ENCODE data around the gene RASSF8.
A peak's percentile ranks its signal among the peaks of the same experiment; 100 is the strongest.

Gene RASSF8

GRCh38 chr12:25925064-25925463, 33.4 kb upstream of the RASSF8 start:
- Histone ChIP-seq H3K36me3 (ENCODE audit: insufficient read depth, low read length) (no peaks in the 10 kb centered on the region), H2AFZ (ENCODE audit: low read length) (no peak overlapping the region), H3F3A (ENCODE audit: low read depth) (no peaks in the 10 kb centered on the region), H3K79me2 (ENCODE audit: insufficient read depth, low read length) (no peaks in the 10 kb centered on the region), H3K4me1 (ENCODE audit: insufficient read depth, low read length, poor library complexity, severe bottlenecking) (no peaks in the 10 kb centered on the region), H4K20me1 (ENCODE audit: insufficient read depth, low read length, poor library complexity, severe bottlenecking) (no peaks in the 10 kb centered on the region), H3K4me3 (ENCODE audit: low read length, poor library complexity, severe bottlenecking) (no peak overlapping the region), H3K4me2 (ENCODE audit: low read depth, low read length, poor library complexity, severe bottlenecking) (peak overlapping the region; percentile 0), H3K9ac (ENCODE audit: low read depth, low read length, poor library complexity, severe bottlenecking) (no peak overlapping the region), H3K9me2 (replicated peaks; ENCODE audit: low read depth, low read length) (no peaks in the 10 kb centered on the region), H3K9me3 (ENCODE audit: insufficient read depth, low read depth, low read length) (no peaks in the 10 kb centered on the region), H3K27me3 (ENCODE audit: insufficient read depth, low read length, poor library complexity, severe bottlenecking) (no peaks in the 10 kb centered on the region)
- TF ChIP-seq EZH2phosphoT487 (IDR thresholded peaks at IDR 0.05; ENCODE audit: borderline replicate concordance) (no peak), CTCF (conservative IDR thresholded peaks at IDR 0.05; ENCODE audit: low read length) (no peak)

- H3K4me1 ChIP-seq (ENCODE audit: insufficient read depth, low read length, poor library complexity, severe bottlenecking), result no peaks in the 10 kb centered on the region
- H3K4me3 ChIP-seq (ENCODE audit: low read length, poor library complexity, severe bottlenecking), result no peak overlapping the region
- no peaks in the 10 kb centered on the region for H3K79me2 ChIP-seq (ENCODE audit: insufficient read depth, low read length)
- no peak overlapping the region for H2AFZ ChIP-seq (ENCODE audit: low read length)
- TF ChIP-seq EZH2phosphoT487 (IDR thresholded peaks at IDR 0.05; ENCODE audit: borderline replicate concordance) (no peak), CTCF (conservative IDR thresholded peaks at IDR 0.05; ENCODE audit: low read length) (no peak)
- no peaks in the 10 kb centered on the region for H3K27me3 ChIP-seq (ENCODE audit: insufficient read depth, low read length, poor library complexity, severe bottlenecking)
- H3K9me2 ChIP-seq (replicated peaks; ENCODE audit: low read depth, low read length), result no peaks in the 10 kb centered on the region
- H3K9me3 ChIP-seq (ENCODE audit: insufficient read depth, low read depth, low read length), result no peaks in the 10 kb centered on the region
- no peak overlapping the region for H3K9ac ChIP-seq (ENCODE audit: low read depth, low read length, poor library complexity, severe bottlenecking)
- H4K20me1 ChIP-seq (ENCODE audit: insufficient read depth, low read length, poor library complexity, severe bottlenecking), result no peaks in the 10 kb centered on the region
- H3K36me3 ChIP-seq (ENCODE audit: insufficient read depth, low read length), result no peaks in the 10 kb centered on the region
- H3K4me2 ChIP-seq (ENCODE audit: low read depth, low read length, poor library complexity, severe bottlenecking), result no peak overlapping the region
- no peaks in the 10 kb centered on the region for H3F3A ChIP-seq (ENCODE audit: low read depth)
Observed at GRCh38 chr12:25926536-25926935, 31.9 kb upstream of the RASSF8 start.

DNA sequence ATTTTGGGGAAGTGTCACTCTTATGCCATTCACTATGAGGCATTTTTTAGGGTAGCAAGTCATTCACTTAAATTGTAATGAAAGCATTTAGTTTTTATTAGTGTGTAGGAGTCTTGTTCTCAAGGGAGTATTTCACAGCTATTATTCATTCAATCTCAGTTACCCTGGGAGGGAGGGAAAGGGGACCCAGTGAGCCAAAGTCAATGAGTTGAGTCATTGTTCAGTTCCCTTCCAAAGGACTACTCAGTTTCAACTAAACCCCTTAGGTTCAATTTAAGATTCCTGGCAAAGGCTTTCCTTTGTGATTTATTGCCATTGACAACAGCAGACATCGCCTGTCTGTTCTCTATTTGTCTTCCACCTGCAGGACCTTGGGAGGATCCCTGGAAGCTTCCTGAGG, 29.3 kb upstream of the RASSF8 start:
- Histone ChIP-seq H3F3A (ENCODE audit: low read depth) (no peaks in the 10 kb centered on the region), H3K36me3 (ENCODE audit: insufficient read depth, low read length) (no peaks in the 10 kb centered on the region), H4K20me1 (ENCODE audit: insufficient read depth, low read length, poor library complexity, severe bottlenecking) (no peaks in the 10 kb centered on the region), H3K9me3 (ENCODE audit: insufficient read depth, low read depth, low read length) (no peaks in the 10 kb centered on the region), H3K27me3 (ENCODE audit: insufficient read depth, low read length, poor library complexity, severe bottlenecking) (no peaks in the 10 kb centered on the region), H3K9ac (ENCODE audit: low read depth, low read length, poor library complexity, severe bottlenecking) (no peak overlapping the region), H3K4me2 (ENCODE audit: low read depth, low read length, poor library complexity, severe bottlenecking) (no peak overlapping the region), H2AFZ (ENCODE audit: low read length) (no peak overlapping the region), H3K4me1 (ENCODE audit: insufficient read depth, low read length, poor library complexity, severe bottlenecking) (no peaks in the 10 kb centered on the region), H3K4me3 (ENCODE audit: low read length, poor library complexity, severe bottlenecking) (no peak overlapping the region), H3K9me2 (replicated peaks; ENCODE audit: low read depth, low read length) (no peaks in the 10 kb centered on the region), H3K79me2 (ENCODE audit: insufficient read depth, low read length) (no peaks in the 10 kb centered on the region)
- TF ChIP-seq EZH2phosphoT487 (IDR thresholded peaks at IDR 0.05; ENCODE audit: borderline replicate concordance), result no peak
- TF ChIP-seq CTCF (conservative IDR thresholded peaks at IDR 0.05; ENCODE audit: low read length), result no peak

Measured in Loucy (cell line).